ENCODE data around the gene FGGY.

The FGGY gene

DNA sequence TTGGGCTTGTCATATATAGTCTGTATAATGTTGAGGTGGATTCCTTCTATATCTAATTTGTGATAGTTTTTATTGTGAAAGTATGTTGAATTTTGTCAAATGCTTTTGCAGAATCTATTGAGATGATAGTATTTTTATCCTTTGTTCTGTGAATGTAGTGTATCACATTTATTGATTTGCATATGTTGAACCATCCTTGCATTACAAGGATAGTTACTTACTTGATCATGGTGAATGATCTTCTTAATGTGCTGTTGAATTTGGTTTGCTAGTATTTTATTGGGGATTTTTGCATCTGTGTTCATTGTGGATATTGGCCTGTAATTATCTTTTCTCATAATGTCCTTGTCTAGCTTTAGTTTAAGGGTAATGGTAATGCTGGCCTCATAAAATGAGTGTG is 8.3 kb downstream of the FGGY start:
- Histone ChIP-seq H3K27me3 (replicated peaks in 2 of 5; ENCODE audit: control insufficient read depth in 4 of 5, insufficient read depth in 5 of 5, low read length in 4 of 5) (no peaks in the 10 kb centered on the region), H3K27ac (ENCODE audit: insufficient read depth in 1 of 2, low read depth in 1 of 2, low read length in 2 of 2, poor library complexity in 1 of 2, severe bottlenecking in 2 of 2) (no peak overlapping the region), H3K4me3 (ENCODE audit: control insufficient read depth in 1 of 7, extremely low read depth in 1 of 7, insufficient read depth in 4 of 7, low read depth in 2 of 7, low read length in 6 of 7) (no peak overlapping the region), H3K36me3 (ENCODE audit: control insufficient read depth in 4 of 4, insufficient read depth in 4 of 4, low read length in 3 of 4) (peaks cover 0 to 2% (median 0%) of the 10 kb centered on the region in 4 experiments), H3K9me3 (ENCODE audit: control extremely low read depth in 1 of 5, control insufficient read depth in 4 of 5, insufficient read depth in 2 of 5, low read depth in 1 of 5, low read length in 4 of 5) (peaks cover 0 to 13% (median 6%) of the 10 kb centered on the region in 5 experiments), H3K4me1 (ENCODE audit: control extremely low read depth in 1 of 4, control insufficient read depth in 4 of 4, insufficient read depth in 4 of 4, low read length in 3 of 4) (peaks cover 0 to 4% (median 0%) of the 10 kb centered on the region in 4 experiments)
- ChIA-PET CTCF (no interaction called here), POLR2A (no interaction called here)
- no peak for DNase-seq

- H3K27me3 ChIP-seq (replicated peaks in 2 of 5; ENCODE audit: control insufficient read depth in 4 of 5, insufficient read depth in 5 of 5, low read length in 4 of 5), result no peaks in the 10 kb centered on the region
- peaks cover 0 to 4% (median 0%) of the 10 kb centered on the region in 4 experiments for H3K4me1 ChIP-seq (ENCODE audit: control extremely low read depth in 1 of 4, control insufficient read depth in 4 of 4, insufficient read depth in 4 of 4, low read length in 3 of 4)
- ChIA-PET POLR2A (no interaction called here), CTCF (no interaction called here)
- H3K9me3 ChIP-seq (ENCODE audit: control extremely low read depth in 1 of 5, control insufficient read depth in 4 of 5, insufficient read depth in 2 of 5, low read depth in 1 of 5, low read length in 4 of 5), result peaks cover 0 to 13% (median 6%) of the 10 kb centered on the region in 5 experiments
- no peaks in the 10 kb centered on the region for H3K36me3 ChIP-seq (ENCODE audit: control insufficient read depth in 4 of 4, insufficient read depth in 4 of 4, low read length in 3 of 4)
- no peak for DNase-seq
- H3K4me3 ChIP-seq (ENCODE audit: control insufficient read depth in 1 of 7, extremely low read depth in 1 of 7, insufficient read depth in 4 of 7, low read depth in 2 of 7, low read length in 6 of 7), result no peak overlapping the region
- H3K27ac ChIP-seq (ENCODE audit: insufficient read depth in 1 of 2, low read depth in 1 of 2, low read length in 2 of 2, poor library complexity in 1 of 2, severe bottlenecking in 2 of 2), result no peak overlapping the region
These were observed 10.7 kb downstream of the FGGY start for GRCh38 chr1:59307591-59307990.

GRCh38 chr1:59308839-59309238 is 11.9 kb downstream of the FGGY start:
- POLR2A ChIA-PET, result no interaction called here
- H3K27me3 ChIP-seq (replicated peaks in 2 of 5; ENCODE audit: control insufficient read depth in 4 of 5, insufficient read depth in 5 of 5, low read length in 4 of 5), result no peaks in the 10 kb centered on the region
- CTCF ChIA-PET, result interaction anchor here (1.5 kb wide), 1 partner anchor 16 kb away, joined by 4 read pairs; no protein-coding TSS in a partner anchor

GRCh38 chr1:59309392-59309791 is 12.5 kb downstream of the FGGY start:
- H3K4me1 ChIP-seq (ENCODE audit: control extremely low read depth in 1 of 4, control insufficient read depth in 4 of 4, insufficient read depth in 4 of 4, low read length in 3 of 4), result peaks cover 0 to 4% (median 0%) of the 10 kb centered on the region in 4 experiments
- CTCF ChIA-PET, result interaction anchor here (1.5 kb wide), 1 partner anchor 17 kb away, joined by 4 read pairs; no protein-coding TSS in a partner anchor
- H3K27me3 ChIP-seq (replicated peaks in 2 of 5; ENCODE audit: control insufficient read depth in 4 of 5, insufficient read depth in 5 of 5, low read length in 4 of 5), result no peaks in the 10 kb centered on the region
- H3K4me3 ChIP-seq (ENCODE audit: control insufficient read depth in 1 of 7, extremely low read depth in 1 of 7, insufficient read depth in 4 of 7, low read depth in 2 of 7, low read length in 6 of 7), result no peak overlapping the region
- 100% methylated on average over 3 of the region's 5 CpGs for WGBS (ENCODE audit: insufficient coverage)
- peaks cover 0 to 13% (median 7%) of the 10 kb centered on the region in 5 experiments for H3K9me3 ChIP-seq (ENCODE audit: control extremely low read depth in 1 of 5, control insufficient read depth in 4 of 5, insufficient read depth in 2 of 5, low read depth in 1 of 5, low read length in 4 of 5)
- no peak overlapping the region for H3K27ac ChIP-seq (ENCODE audit: insufficient read depth in 1 of 2, low read depth in 1 of 2, low read length in 2 of 2, poor library complexity in 1 of 2, severe bottlenecking in 2 of 2)
- POLR2A ChIA-PET, result no interaction called here
- DNase-seq, result no peak
- no peaks in the 10 kb centered on the region for H3K36me3 ChIP-seq (ENCODE audit: control insufficient read depth in 4 of 4, insufficient read depth in 4 of 4, low read length in 3 of 4)

More at GRCh38 chr1:59308839-59309238, 11.9 kb downstream of the FGGY start:
- H3K9me3 ChIP-seq (ENCODE audit: control extremely low read depth in 1 of 5, control insufficient read depth in 4 of 5, insufficient read depth in 2 of 5, low read depth in 1 of 5, low read length in 4 of 5), result peaks cover 0 to 13% (median 7%) of the 10 kb centered on the region in 5 experiments
- no peak for DNase-seq
- no peak overlapping the region for H3K27ac ChIP-seq (ENCODE audit: insufficient read depth in 1 of 2, low read depth in 1 of 2, low read length in 2 of 2, poor library complexity in 1 of 2, severe bottlenecking in 2 of 2)
- H3K4me1 ChIP-seq (ENCODE audit: control extremely low read depth in 1 of 4, control insufficient read depth in 4 of 4, insufficient read depth in 4 of 4, low read length in 3 of 4), result peaks cover 0 to 4% (median 0%) of the 10 kb centered on the region in 4 experiments
- H3K36me3 ChIP-seq (ENCODE audit: control insufficient read depth in 4 of 4, insufficient read depth in 4 of 4, low read length in 3 of 4), result no peaks in the 10 kb centered on the region
- H3K4me3 ChIP-seq (ENCODE audit: control insufficient read depth in 1 of 7, extremely low read depth in 1 of 7, insufficient read depth in 4 of 7, low read depth in 2 of 7, low read length in 6 of 7), result no peak overlapping the region

DNA sequence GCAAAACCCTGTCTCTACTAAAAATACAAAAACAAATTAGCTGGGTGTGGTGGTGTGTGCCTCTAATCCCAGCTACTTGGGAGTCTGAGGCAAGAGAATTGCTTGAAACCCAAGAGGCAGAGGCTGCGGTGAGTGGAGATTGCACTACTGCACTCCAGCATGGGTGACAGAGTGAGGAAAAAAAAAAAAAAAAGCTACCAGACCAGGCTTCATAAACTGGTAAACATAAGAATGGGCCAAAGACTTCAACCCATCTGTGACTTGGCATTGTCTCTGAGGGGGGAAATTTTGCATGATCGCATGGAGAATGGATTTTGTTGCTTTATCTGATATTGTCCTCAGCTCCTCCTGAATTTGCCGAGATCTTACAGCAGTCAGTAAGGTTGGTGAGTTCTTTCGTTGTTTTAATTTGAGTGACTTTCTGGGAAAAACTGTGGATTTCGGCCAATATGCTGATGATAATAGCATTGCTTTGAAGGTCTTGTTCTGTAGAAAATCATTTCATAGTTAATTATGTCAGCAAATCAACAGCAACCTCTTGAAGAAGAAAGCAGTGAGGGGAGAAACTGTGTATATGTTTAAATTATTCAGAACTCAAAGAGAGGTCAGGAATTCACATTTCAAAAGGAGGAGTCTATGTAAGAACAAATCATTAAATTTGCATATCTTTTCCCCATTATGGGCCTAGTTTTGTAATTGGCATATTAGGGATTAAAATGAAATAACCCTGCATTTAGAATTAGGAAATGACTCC is 13.1 kb downstream of the FGGY start:
- ChIA-PET CTCF (interaction anchor here (1.5 kb wide), 1 partner anchor 17 kb away, joined by 4 read pairs; no protein-coding TSS in a partner anchor), POLR2A (no interaction called here)
- H3K4me1 ChIP-seq (ENCODE audit: control extremely low read depth in 1 of 4, control insufficient read depth in 4 of 4, insufficient read depth in 4 of 4, low read length in 3 of 4), result peaks cover 0 to 8% (median 2%) of the 10 kb centered on the region in 4 experiments
- 100% methylated on average over 3 of the region's 5 CpGs for WGBS (ENCODE audit: insufficient coverage)
- no peak for DNase-seq
- no peaks in the 10 kb centered on the region for H3K27me3 ChIP-seq (replicated peaks in 2 of 5; ENCODE audit: control insufficient read depth in 4 of 5, insufficient read depth in 5 of 5, low read length in 4 of 5)
- H3K4me3 ChIP-seq (ENCODE audit: control insufficient read depth in 1 of 7, extremely low read depth in 1 of 7, insufficient read depth in 4 of 7, low read depth in 2 of 7, low read length in 6 of 7), result no peak overlapping the region
- peaks cover 0 to 9% (median 7%) of the 10 kb centered on the region in 5 experiments for H3K9me3 ChIP-seq (ENCODE audit: control extremely low read depth in 1 of 5, control insufficient read depth in 4 of 5, insufficient read depth in 2 of 5, low read depth in 1 of 5, low read length in 4 of 5)
- H3K36me3 ChIP-seq (ENCODE audit: control insufficient read depth in 4 of 4, insufficient read depth in 4 of 4, low read length in 3 of 4), result no peaks in the 10 kb centered on the region
- no peak overlapping the region for H3K27ac ChIP-seq (ENCODE audit: insufficient read depth in 1 of 2, low read depth in 1 of 2, low read length in 2 of 2, poor library complexity in 1 of 2, severe bottlenecking in 2 of 2)

GRCh38 chr1:59310549-59311250 is 13.8 kb downstream of the FGGY start:
- no peak for DNase-seq
- H3K4me1 ChIP-seq (ENCODE audit: control extremely low read depth in 1 of 4, control insufficient read depth in 4 of 4, insufficient read depth in 4 of 4, low read length in 3 of 4), result peaks cover 0 to 13% (median 4%) of the 10 kb centered on the region in 4 experiments
- H3K4me3 ChIP-seq (ENCODE audit: control insufficient read depth in 1 of 7, extremely low read depth in 1 of 7, insufficient read depth in 4 of 7, low read depth in 2 of 7, low read length in 6 of 7), result no peak overlapping the region
- no peaks in the 10 kb centered on the region for H3K36me3 ChIP-seq (ENCODE audit: control insufficient read depth in 4 of 4, insufficient read depth in 4 of 4, low read length in 3 of 4)
- 100% methylated on average over 1 of the region's 5 CpGs for WGBS (ENCODE audit: insufficient coverage)
- CTCF ChIA-PET, result no interaction called here
- POLR2A ChIA-PET, result no interaction called here
- H3K27me3 ChIP-seq (replicated peaks in 2 of 5; ENCODE audit: control insufficient read depth in 4 of 5, insufficient read depth in 5 of 5, low read length in 4 of 5), result no peaks in the 10 kb centered on the region
- H3K27ac ChIP-seq (ENCODE audit: insufficient read depth in 1 of 2, low read depth in 1 of 2, low read length in 2 of 2, poor library complexity in 1 of 2, severe bottlenecking in 2 of 2), result no peak overlapping the region
- peaks cover 0 to 3% (median 2%) of the 10 kb centered on the region in 5 experiments for H3K9me3 ChIP-seq (ENCODE audit: control extremely low read depth in 1 of 5, control insufficient read depth in 4 of 5, insufficient read depth in 2 of 5, low read depth in 1 of 5, low read length in 4 of 5)
